ENCODE data around the gene GPC4. TPM values are rescaled to one million over a fixed set of nuclear protein-coding genes. Genes with fewer than 3 reads are reported as not detected.

The GPC4 gene
- 0.04 to 0.06 TPM (median 0.06 TPM) in 3 of 5 replicates, not detected in the others for total RNA-seq (2022; extraction: Qiagen RNA extraction; ENCODE audit: low read depth)

DNA sequence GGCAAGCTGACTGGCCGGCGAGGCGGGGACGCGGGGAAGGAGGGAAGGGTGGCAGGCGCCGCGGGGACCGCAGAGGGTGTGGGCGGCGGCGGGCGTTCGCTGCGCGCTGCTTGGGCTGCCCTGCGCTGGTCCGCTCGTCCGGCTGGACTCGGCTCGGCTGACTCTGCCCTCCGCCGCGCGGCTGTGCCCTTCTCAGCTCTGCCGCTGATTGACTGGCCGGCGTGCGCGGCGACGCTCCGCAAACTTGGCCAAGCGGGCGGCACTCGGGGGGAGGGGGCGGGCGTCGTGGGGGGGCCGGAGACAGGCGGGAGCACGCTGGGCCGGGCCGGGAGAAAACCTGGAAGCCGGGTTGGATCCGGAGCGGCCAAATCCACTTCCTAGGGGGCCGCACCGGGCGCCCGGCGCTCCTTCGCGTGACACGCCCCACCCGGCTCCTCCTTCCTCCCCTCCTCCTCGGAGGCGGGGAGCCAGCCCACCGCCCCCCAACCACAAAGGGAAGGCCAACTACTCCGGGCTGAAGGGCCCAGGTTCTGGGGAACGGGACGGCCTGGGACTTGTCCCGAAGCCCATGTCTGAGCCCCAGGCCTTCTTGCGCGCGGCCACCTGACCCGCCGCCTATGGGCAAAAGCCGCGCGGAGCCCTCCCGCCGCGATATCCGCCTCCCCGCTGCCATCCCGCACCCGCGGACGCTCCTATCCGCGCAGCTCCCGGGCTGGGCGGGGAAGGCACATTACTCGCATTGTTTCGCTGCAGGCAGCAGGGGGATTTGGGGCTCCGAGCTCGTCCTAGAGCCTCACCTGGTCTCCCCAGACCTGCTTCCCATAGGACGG is at the start of gene GPC4:
Gene GPC4 (minus strand): TSS at position 214 of the 830 bp plus-strand sequence. CDS start 524 bp downstream, outside the sequence.

Other genes with a start within 250 kb of the GPC4 start
- not detected in 5 replicates for gene TFDP3, start 197.1 kb downstream of the GPC4 start, total RNA-seq (2022; extraction: Qiagen RNA extraction; ENCODE audit: low read depth)